BLaER1 (cell line): ENCODE results near the gene CELF2.

Experiments
- H3K27ac ChIP-seq: shearing (Covaris generic); formaldehyde crosslinking; 2 replicates; pipeline ENCODE4 v1.8.1; 2022
- H3K27me3 ChIP-seq: shearing (Covaris generic); formaldehyde crosslinking; 2 replicates; pipeline ENCODE4 v1.8.1; 2022
- H3K36me3 ChIP-seq: shearing (Covaris generic); formaldehyde crosslinking; 2 replicates; pipeline ENCODE4 v1.8.1; 2022
- H3K4me1 ChIP-seq: shearing (Covaris generic); formaldehyde crosslinking; 2 replicates; pipeline ENCODE4 v1.8.1; 2022
- H3K4me2 ChIP-seq: shearing (Covaris generic); formaldehyde crosslinking; 2 replicates; pipeline ENCODE4 v1.8.1; 2022
- H3K4me3 ChIP-seq: shearing (Covaris generic); formaldehyde crosslinking; 2 replicates; pipeline ENCODE4 v1.8.1; 2022
- H3K9ac ChIP-seq: shearing (Covaris generic); formaldehyde crosslinking; 2 replicates; pipeline ENCODE4 v1.8.1; 2022
- H3K9me3 ChIP-seq: shearing (Covaris generic); formaldehyde crosslinking; 2 replicates; pipeline ENCODE4 v1.8.1; 2022
- H4K20me1 ChIP-seq: shearing (Covaris generic); formaldehyde crosslinking; 2 replicates; pipeline ENCODE4 v1.8.1; 2022
- Cebpa-rat ChIP-seq: shearing (Covaris generic); IDR thresholded peaks from 2 replicates; pipeline ENCODE4 v1.8.1; 2022

Gene CELF2

GRCh38 chr10:11050301-11051287, 32.9 kb downstream of the CELF2 start:
- Histone ChIP-seq H3K9ac (no peak overlapping the region), H3K27ac (no peak overlapping the region), H3K4me2 (no peak overlapping the region), H3K36me3 (no peaks in the 10 kb centered on the region), H3K4me3 (no peak overlapping the region), H3K4me1 (no peaks in the 10 kb centered on the region), H3K27me3 (no peaks in the 10 kb centered on the region), H4K20me1 (no peaks in the 10 kb centered on the region), H3K9me3 (no peaks in the 10 kb centered on the region)
- TF ChIP-seq Cebpa-rat: no peak

- no peak for TF ChIP-seq Cebpa-rat
- H3K9ac ChIP-seq: no peak overlapping the region
- no peak overlapping the region for H3K27ac ChIP-seq
- H3K4me2 ChIP-seq: no peak overlapping the region
- H3K4me3 ChIP-seq: no peak overlapping the region
- no peaks in the 10 kb centered on the region for H4K20me1 ChIP-seq
- H3K27me3 ChIP-seq: no peaks in the 10 kb centered on the region
- no peaks in the 10 kb centered on the region for H3K4me1 ChIP-seq
- H3K36me3 ChIP-seq: no peaks in the 10 kb centered on the region
- H3K9me3 ChIP-seq: peaks cover 9% of the 10 kb centered on the region
Measured at GRCh38 chr10:11057018-11057417, 39.3 kb downstream of the CELF2 start.

GRCh38 chr10:11057448-11057847, 39.8 kb downstream of the CELF2 start:
- no peaks in the 10 kb centered on the region for H3K27me3 ChIP-seq
- H3K4me1 ChIP-seq: no peaks in the 10 kb centered on the region
- no peak for TF ChIP-seq Cebpa-rat
- H3K4me2 ChIP-seq: no peak overlapping the region
- H3K4me3 ChIP-seq: no peak overlapping the region
- H3K36me3 ChIP-seq: no peaks in the 10 kb centered on the region
- H3K9me3 ChIP-seq: peaks cover 11% of the 10 kb centered on the region
- H3K9ac ChIP-seq: no peak overlapping the region
- no peak overlapping the region for H3K27ac ChIP-seq
- no peaks in the 10 kb centered on the region for H4K20me1 ChIP-seq

- Histone ChIP-seq H3K9ac (no peak overlapping the region), H3K4me3 (no peak overlapping the region), H3K4me1 (no peaks in the 10 kb centered on the region), H3K4me2 (no peak overlapping the region), H3K27ac (no peak overlapping the region), H3K36me3 (no peaks in the 10 kb centered on the region), H3K9me3 (peaks cover 11% of the 10 kb centered on the region), H4K20me1 (no peaks in the 10 kb centered on the region), H3K27me3 (no peaks in the 10 kb centered on the region)
- TF ChIP-seq Cebpa-rat: no peak
Measured at GRCh38 chr10:11057994-11058393, 40.3 kb downstream of the CELF2 start.

- Histone ChIP-seq H3K9me3 (peaks cover 11% of the 10 kb centered on the region), H3K4me2 (no peak overlapping the region), H3K9ac (no peak overlapping the region), H4K20me1 (no peaks in the 10 kb centered on the region), H3K27me3 (no peaks in the 10 kb centered on the region), H3K36me3 (no peaks in the 10 kb centered on the region), H3K4me3 (no peak overlapping the region), H3K4me1 (no peaks in the 10 kb centered on the region), H3K27ac (no peak overlapping the region)
- TF ChIP-seq Cebpa-rat: no peak
Measured at GRCh38 chr10:11058965-11059364, 41.3 kb downstream of the CELF2 start.

- Histone ChIP-seq H3K36me3 (no peaks in the 10 kb centered on the region), H3K9ac (no peak overlapping the region), H3K27me3 (no peaks in the 10 kb centered on the region), H3K4me1 (no peaks in the 10 kb centered on the region), H3K27ac (no peak overlapping the region), H3K9me3 (peaks cover 11% of the 10 kb centered on the region), H3K4me2 (no peak overlapping the region), H3K4me3 (no peak overlapping the region), H4K20me1 (no peaks in the 10 kb centered on the region)
- no peak for TF ChIP-seq Cebpa-rat
Measured at GRCh38 chr10:11063856-11064255, 46.2 kb downstream of the CELF2 start.

GRCh38 chr10:11064832-11065231, 47.2 kb downstream of the CELF2 start:
- Histone ChIP-seq H3K27ac (no peak overlapping the region), H3K9me3 (peaks cover 11% of the 10 kb centered on the region), H3K9ac (no peak overlapping the region), H3K4me1 (no peaks in the 10 kb centered on the region), H3K4me3 (no peak overlapping the region), H3K27me3 (no peaks in the 10 kb centered on the region), H3K4me2 (no peak overlapping the region), H4K20me1 (no peaks in the 10 kb centered on the region), H3K36me3 (no peaks in the 10 kb centered on the region)
- TF ChIP-seq Cebpa-rat: no peak

GRCh38 chr10:11065567-11065966, 47.9 kb downstream of the CELF2 start:
- no peaks in the 10 kb centered on the region for H3K27me3 ChIP-seq
- no peaks in the 10 kb centered on the region for H4K20me1 ChIP-seq
- no peak overlapping the region for H3K9ac ChIP-seq
- H3K9me3 ChIP-seq: peaks cover 11% of the 10 kb centered on the region
- H3K36me3 ChIP-seq: no peaks in the 10 kb centered on the region
- no peak overlapping the region for H3K4me3 ChIP-seq
- TF ChIP-seq Cebpa-rat: no peak
- H3K27ac ChIP-seq: no peak overlapping the region
- no peaks in the 10 kb centered on the region for H3K4me1 ChIP-seq
- H3K4me2 ChIP-seq: no peak overlapping the region

- H4K20me1 ChIP-seq: no peaks in the 10 kb centered on the region
- H3K4me3 ChIP-seq: no peak overlapping the region
- H3K36me3 ChIP-seq: no peaks in the 10 kb centered on the region
- peaks cover 6% of the 10 kb centered on the region for H3K9me3 ChIP-seq
- H3K4me2 ChIP-seq: no peak overlapping the region
- no peaks in the 10 kb centered on the region for H3K4me1 ChIP-seq
- TF ChIP-seq Cebpa-rat: no peak
- H3K27ac ChIP-seq: no peak overlapping the region
- H3K9ac ChIP-seq: no peak overlapping the region
- H3K27me3 ChIP-seq: no peaks in the 10 kb centered on the region
Measured at GRCh38 chr10:11066520-11066919, 48.8 kb downstream of the CELF2 start.

GRCh38 chr10:11068861-11069633, 51.4 kb downstream of the CELF2 start:
- no peaks in the 10 kb centered on the region for H3K27me3 ChIP-seq

More at GRCh38 chr10:11068861-11069633, 51.4 kb downstream of the CELF2 start:
- no peaks in the 10 kb centered on the region for H3K36me3 ChIP-seq
- no peaks in the 10 kb centered on the region for H3K4me1 ChIP-seq
- no peak for TF ChIP-seq Cebpa-rat
- no peaks in the 10 kb centered on the region for H4K20me1 ChIP-seq
- H3K9ac ChIP-seq: no peak overlapping the region
- no peak overlapping the region for H3K27ac ChIP-seq
- no peak overlapping the region for H3K4me3 ChIP-seq
- no peaks in the 10 kb centered on the region for H3K9me3 ChIP-seq
- H3K4me2 ChIP-seq: no peak overlapping the region
